ENCODE results near the gene RAB6B. TPM values are rescaled to one million over a fixed set of nuclear protein-coding genes. Genes with fewer than 3 reads are reported as not detected.

The RAB6B gene
- total and polyA plus RNA-seq, 2 of the 8 experiments (the other 6 are each of a cell fraction or from before 2014, with no cell fraction given) = 7.9 to 15.6 TPM

GRCh38 chr3:133855772-133856171 is 39.9 kb downstream of the RAB6B start:
- H2BK15ac ChIP-seq (ENCODE audit: low read length) = no peak overlapping the region
- DNase-seq (ENCODE audit: low read depth in 1 of 2, low spot score in 2 of 2) (no peak), FAIRE-seq (no peak)
- H3K14ac ChIP-seq (ENCODE audit: insufficient read length) = no peak overlapping the region
- no peak overlapping the region for H3K9ac ChIP-seq (replicated peaks in 1 of 4; ENCODE audit: extremely low read depth in 1 of 4, low read depth in 3 of 4, low read length in 3 of 4)
- no peak overlapping the region for H4K8ac ChIP-seq (ENCODE audit: extremely low read depth, insufficient read depth, low read length)
- no peak overlapping the region for H2AK5ac ChIP-seq (ENCODE audit: low read depth, low read length)
- H4K5ac ChIP-seq (ENCODE audit: insufficient read length, low read depth, low read length) = no peak overlapping the region
- H3K79me2 ChIP-seq (ENCODE audit: control insufficient read depth in 1 of 2, insufficient read depth in 2 of 2, low read length in 2 of 2) = no peaks in the 10 kb centered on the region
- no peak overlapping the region for H3K4me2 ChIP-seq (ENCODE audit: insufficient read depth in 1 of 2, low read depth in 2 of 2, low read length in 2 of 2)
- no peak overlapping the region for H2BK12ac ChIP-seq (ENCODE audit: low read depth, low read length)
- no peaks in the 10 kb centered on the region; the same call in 1 of the 2 replicates for H3K23me2 ChIP-seq (ENCODE audit: low read depth, low read length)
- no peaks in the 10 kb centered on the region for H4K20me1 ChIP-seq (replicated peaks in 1 of 2; ENCODE audit: control insufficient read depth in 1 of 2, insufficient read depth in 2 of 2, low read length in 2 of 2)
- H3K4me1 ChIP-seq (replicated peaks in 1 of 4; ENCODE audit: control insufficient read depth in 3 of 4, insufficient read depth in 4 of 4, low read length in 3 of 4) = peaks cover 0 to 8% (median 0%) of the 10 kb centered on the region in 4 experiments; a peak in 2 of 7 replicates
- H2BK20ac ChIP-seq (ENCODE audit: low read length) = no peak overlapping the region
- CTCF ChIA-PET (ENCODE audit: partially characterized antibody) = interaction anchor here (0.6 to 2.6 kb wide), 7 partner anchors 9 to 330 kb away, joined by 3 to 7 read pairs (median 4); no protein-coding TSS in a partner anchor
- H3K23ac ChIP-seq (ENCODE audit: insufficient read length) = no peak overlapping the region
- no peak overlapping the region for H2AFZ ChIP-seq (ENCODE audit: low read length)
- H3K4me3 ChIP-seq (ENCODE audit: extremely low read depth in 1 of 4, insufficient read depth in 2 of 4, low read depth in 3 of 4, low read length in 4 of 4) = no peak overlapping the region
- no peaks in the 10 kb centered on the region for H3K9me3 ChIP-seq (ENCODE audit: insufficient read depth in 2 of 2, low read depth in 1 of 2, low read length in 1 of 2)
- no peak overlapping the region for H4K91ac ChIP-seq (replicated peaks; ENCODE audit: insufficient read length, low read length)
- no peaks in the 10 kb centered on the region for H3K36me3 ChIP-seq (ENCODE audit: control insufficient read depth in 2 of 4, insufficient read depth in 4 of 4, low read length in 3 of 4)
- no peaks in the 10 kb centered on the region for H3K27me3 ChIP-seq (replicated peaks in 1 of 4; ENCODE audit: control insufficient read depth in 3 of 4, extremely low read depth in 1 of 4, insufficient read depth in 3 of 4, low read length in 3 of 4)
- H3K4ac ChIP-seq (replicated peaks; ENCODE audit: insufficient read length, low read depth, low read length) = no peak overlapping the region
- H3K18ac ChIP-seq (ENCODE audit: extremely low read depth, low read length) = no peak overlapping the region
- no peak overlapping the region for H2BK5ac ChIP-seq (ENCODE audit: low read depth, low read length)
- POLR2A ChIA-PET (ENCODE audit: partially characterized antibody) = no interaction called here
- H3K79me1 ChIP-seq (ENCODE audit: low read depth, low read length) = no peaks in the 10 kb centered on the region
- WGBS, 2 experiments (ENCODE audit: extremely low coverage in 1 of 2, insufficient coverage in 1 of 2, insufficient read length in 1 of 2, insufficient replicate concordance in 2 of 2, low coverage in 1 of 2, low lambda C conversion rate in 2 of 2, missing lambda C conversion rate in 1 of 2) = 82% methylated on average over 6 of the region's 6 CpGs; no CpG with 5 or more reads in 1 of the 2 experiments
- H2BK120ac ChIP-seq (replicated peaks; ENCODE audit: low read depth, low read length) = no peak overlapping the region
- no peak overlapping the region for H3K27ac ChIP-seq (ENCODE audit: low read depth, low read length)
- no peak overlapping the region for H3K56ac ChIP-seq (replicated peaks; ENCODE audit: insufficient read length, low read depth, low read length)

Data from H1 (cell line).